ENCODE data around the gene CHRNA7. TPM values are rescaled to one million over a fixed set of nuclear protein-coding genes. Genes with fewer than 3 reads are reported as not detected.

CHRNA7 gene
- total RNA-seq, 1 experiment from 2014 or later, result 2.0 TPM

- Mint-ChIP-seq H3K27ac (ENCODE audit: unreplicated experiment) (no peak overlapping the region), H3K4me1 (ENCODE audit: low read depth, unreplicated experiment) (no peaks in the 10 kb centered on the region), H3K36me3 (ENCODE audit: insufficient read depth, unreplicated experiment) (no peaks in the 10 kb centered on the region), H3K9me3 (ENCODE audit: low read depth, unreplicated experiment) (no peaks in the 10 kb centered on the region), H3K4me3 (ENCODE audit: low read depth, unreplicated experiment) (no peak overlapping the region), H3K27me3 (ENCODE audit: unreplicated experiment) (no peaks in the 10 kb centered on the region)
- DNase-seq, result no peak
- intact Hi-C loops (cut with micrococcal nuclease; ENCODE audit: unreplicated experiment), result no loop called here
- TF ChIP-seq CTCF (IDR thresholded peaks at IDR 0.05; ENCODE audit: unreplicated experiment), result no peak
- CTCF ChIA-PET, result no interaction called here
- no TSS peak for BruUV-seq (replicated peaks)
These were observed 30.4 kb downstream of the CHRNA7 start for GRCh38 chr15:32060706-32061105.

- Mint-ChIP-seq H3K9me3 (ENCODE audit: low read depth, unreplicated experiment) (peaks cover 6% of the 10 kb centered on the region), H3K4me1 (ENCODE audit: low read depth, unreplicated experiment) (no peaks in the 10 kb centered on the region), H3K27ac (ENCODE audit: unreplicated experiment) (no peak overlapping the region), H3K27me3 (ENCODE audit: unreplicated experiment) (no peaks in the 10 kb centered on the region), H3K36me3 (ENCODE audit: insufficient read depth, unreplicated experiment) (no peaks in the 10 kb centered on the region), H3K4me3 (ENCODE audit: low read depth, unreplicated experiment) (no peak overlapping the region)
- CTCF ChIA-PET, result no interaction called here
- TF ChIP-seq CTCF (IDR thresholded peaks at IDR 0.05; ENCODE audit: unreplicated experiment), result no peak
- intact Hi-C loops (cut with micrococcal nuclease; ENCODE audit: unreplicated experiment), result no loop called here
- no peak for DNase-seq
- no TSS peak for BruUV-seq (replicated peaks)
These were observed 36.8 kb downstream of the CHRNA7 start for GRCh38 chr15:32067115-32067514.

GRCh38 chr15:32089851-32090359, 59.6 kb downstream of the CHRNA7 start:
- no peak overlapping the region for H3K27ac Mint-ChIP-seq (ENCODE audit: unreplicated experiment)
- no peaks in the 10 kb centered on the region for H3K4me1 Mint-ChIP-seq (ENCODE audit: low read depth, unreplicated experiment)
- no TSS peak for BruUV-seq (replicated peaks)
- no peak overlapping the region for H3K4me3 Mint-ChIP-seq (ENCODE audit: low read depth, unreplicated experiment)
- peaks cover 2% of the 10 kb centered on the region for H3K9me3 Mint-ChIP-seq (ENCODE audit: low read depth, unreplicated experiment)
- CTCF ChIA-PET, result no interaction called here
- DNase-seq, result no peak
- H3K27me3 Mint-ChIP-seq (ENCODE audit: unreplicated experiment), result no peaks in the 10 kb centered on the region
- intact Hi-C loops (cut with micrococcal nuclease; ENCODE audit: unreplicated experiment), result no loop called here
- H3K36me3 Mint-ChIP-seq (ENCODE audit: insufficient read depth, unreplicated experiment), result no peaks in the 10 kb centered on the region
- TF ChIP-seq CTCF (IDR thresholded peaks at IDR 0.05; ENCODE audit: unreplicated experiment), result no peak

GRCh38 chr15:32091505-32092380, 61.4 kb downstream of the CHRNA7 start:
- no peak overlapping the region for H3K27ac Mint-ChIP-seq (ENCODE audit: unreplicated experiment)

More at GRCh38 chr15:32091505-32092380, 61.4 kb downstream of the CHRNA7 start:
- Mint-ChIP-seq H3K27me3 (ENCODE audit: unreplicated experiment) (no peaks in the 10 kb centered on the region), H3K4me1 (ENCODE audit: low read depth, unreplicated experiment) (no peaks in the 10 kb centered on the region), H3K36me3 (ENCODE audit: insufficient read depth, unreplicated experiment) (no peaks in the 10 kb centered on the region), H3K4me3 (ENCODE audit: low read depth, unreplicated experiment) (no peak overlapping the region), H3K9me3 (ENCODE audit: low read depth, unreplicated experiment) (peaks cover 2% of the 10 kb centered on the region)
- no peak for TF ChIP-seq CTCF (IDR thresholded peaks at IDR 0.05; ENCODE audit: unreplicated experiment)
- CTCF ChIA-PET, result no interaction called here
- intact Hi-C loops (cut with micrococcal nuclease; ENCODE audit: unreplicated experiment), result no loop called here
- no TSS peak for BruUV-seq (replicated peaks)
- DNase-seq, result no peak
